GM19035 (cell line): ENCODE results near the gene NXPH1.

Source experiments
- ATAC-seq: cut with Tn5 transposase; IDR thresholded peaks from one replicate; pipeline ENCODE4 v1.9.1; 2021; ENCODE audit not compliant: unreplicated experiment

The NXPH1 gene

GRCh38 chr7:8585591-8585990, 152.2 kb downstream of the NXPH1 start:
- no peak for ATAC-seq

- no peak for ATAC-seq
These were observed 156.8 kb downstream of the NXPH1 start for GRCh38 chr7:8590225-8590624.

- ATAC-seq: no peak
These were observed 157.4 kb downstream of the NXPH1 start for GRCh38 chr7:8590791-8591190.

GRCh38 chr7:8591289-8591688, 157.9 kb downstream of the NXPH1 start:
- no peak for ATAC-seq

GRCh38 chr7:8592167-8592566, 158.8 kb downstream of the NXPH1 start:
- ATAC-seq: no peak

- ATAC-seq: no peak
These were observed 160.7 kb downstream of the NXPH1 start for GRCh38 chr7:8594115-8594514.

GRCh38 chr7:8597565-8597964, 164.2 kb downstream of the NXPH1 start:
- no peak for ATAC-seq

- ATAC-seq: no peak
These were observed 167.7 kb downstream of the NXPH1 start for GRCh38 chr7:8601121-8601520.

- no peak for ATAC-seq
These were observed 171.8 kb downstream of the NXPH1 start for GRCh38 chr7:8605221-8605620.

- ATAC-seq: no peak
These were observed 179.2 kb downstream of the NXPH1 start for GRCh38 chr7:8612584-8612983.

GRCh38 chr7:8613191-8613590, 179.8 kb downstream of the NXPH1 start:
- ATAC-seq: no peak

- no peak for ATAC-seq
These were observed 181.6 kb downstream of the NXPH1 start for GRCh38 chr7:8615019-8615418.

GRCh38 chr7:8618441-8619070, 185.1 kb downstream of the NXPH1 start:
- ATAC-seq: no peak

GRCh38 chr7:8620169-8620568, 186.8 kb downstream of the NXPH1 start:
- no peak for ATAC-seq

GRCh38 chr7:8625612-8626011, 192.2 kb downstream of the NXPH1 start:
- no peak for ATAC-seq

- ATAC-seq: no peak
These were observed 193.9 kb downstream of the NXPH1 start for GRCh38 chr7:8627325-8627724.

- no peak for ATAC-seq
These were observed 195.2 kb downstream of the NXPH1 start for GRCh38 chr7:8628656-8629055.

GRCh38 chr7:8629504-8629903, 196.1 kb downstream of the NXPH1 start:
- no peak for ATAC-seq

GRCh38 chr7:8637322-8637721, 203.9 kb downstream of the NXPH1 start:
- no peak for ATAC-seq

- no peak for ATAC-seq
These were observed 204.7 kb downstream of the NXPH1 start for GRCh38 chr7:8638076-8638475.

- no peak for ATAC-seq
These were observed 206.3 kb downstream of the NXPH1 start for GRCh38 chr7:8639668-8640067.

- no peak for ATAC-seq
These were observed 207.3 kb downstream of the NXPH1 start for GRCh38 chr7:8640671-8641070.
